Natural killer cell treated with Interleukin-12 subunit alpha and Interleukin-12 subunit beta and Interleukin-15 and Interleukin-18, amount 100 ng/mL, for 72 hours (primary cell): ENCODE results near the gene CRYGB. TPM values are rescaled to one million over a fixed set of nuclear protein-coding genes. Genes with fewer than 3 reads are reported as not detected.
A peak's percentile ranks its signal among the peaks of the same experiment; 100 is the strongest.

Source experiments
- ATAC-seq, 2 donors: fragments of 150-1000 bp; cut with Tn5 transposase in 1 of 2; sonication (Bioruptor Pico), chemical (Tn5 transposase) in 1 of 2; 2 replicates each; pipeline ENCODE4 v1.10.0; 2021
- DNase-seq: peaks from one replicate; pipeline ENCODE4 v3.0.0; 2022; ENCODE audit warnings: low spot score
- H3K27ac Mint-ChIP-seq, 2 donors: 1 replicate in 1 of 2; 2 replicates in 1 of 2; pipeline ENCODE4 v1.8.0; 2022; ENCODE audit warnings: mixed read lengths in 2 of 2, mild to moderate bottlenecking in 1 of 2, moderate library complexity in 1 of 2
- H3K27me3 Mint-ChIP-seq, 2 donors: 1 replicate in 1 of 2; 2 replicates in 1 of 2; pipeline ENCODE4 v1.8.0; 2022; ENCODE audit warnings: mixed read lengths in 2 of 2
- H3K36me3 Mint-ChIP-seq: one replicate; pipeline ENCODE4 v1.8.0; 2022; ENCODE audit warnings: mixed read lengths
- H3K4me1 Mint-ChIP-seq, 2 donors: 1 replicate in 1 of 2; 2 replicates in 1 of 2; pipeline ENCODE4 v1.8.0; 2022; ENCODE audit warnings: low read depth in 2 of 2, mixed read lengths in 2 of 2, mild to moderate bottlenecking in 1 of 2
- H3K4me3 Mint-ChIP-seq: one replicate; pipeline ENCODE4 v1.8.0; 2022; ENCODE audit warnings: mixed read lengths
- H3K9me3 Mint-ChIP-seq: 2 replicates; pipeline ENCODE4 v1.8.0; 2022; ENCODE audit warnings: mixed read lengths
- total RNA-seq, 2 donors: library from RNA; stranded (reverse); gene quantifications; one replicate each; pipeline ENCODE4 v1.2.3, GENCODE V29; 2022

CRYGB gene, protein sequence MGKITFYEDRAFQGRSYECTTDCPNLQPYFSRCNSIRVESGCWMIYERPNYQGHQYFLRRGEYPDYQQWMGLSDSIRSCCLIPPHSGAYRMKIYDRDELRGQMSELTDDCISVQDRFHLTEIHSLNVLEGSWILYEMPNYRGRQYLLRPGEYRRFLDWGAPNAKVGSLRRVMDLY
- total RNA-seq, result not detected

DNA sequence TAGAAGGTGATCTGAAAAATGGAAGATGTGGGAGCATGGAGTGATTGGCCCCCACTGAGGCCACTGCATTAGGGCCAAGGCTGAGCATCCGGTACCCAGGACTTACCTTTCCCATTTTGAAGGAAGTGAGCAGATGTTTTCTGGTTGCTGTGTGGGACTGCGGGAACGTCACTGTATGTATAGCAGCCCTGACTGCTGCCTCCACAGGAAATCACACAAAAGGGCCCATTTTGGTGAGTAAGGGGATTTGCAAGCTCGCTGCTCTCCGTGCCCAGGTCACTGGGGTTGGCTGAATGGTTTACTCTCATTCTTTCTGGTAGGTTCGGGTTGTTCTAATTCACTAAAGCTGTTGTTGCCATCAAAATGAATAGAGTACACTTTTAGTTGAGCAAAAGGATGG lies at the start of gene CRYGB:
Gene CRYGB, minus strand, starts transcription at position 153 of the 400 bp plus-strand sequence. Its CDS starts 38 bp downstream, at position 115.
- Mint-ChIP-seq H3K36me3 (peaks cover 5% of the 10 kb centered on the region), H3K4me3 (no peak within 1 kb of the TSS), H3K27ac (no peak within 1 kb of the TSS), H3K9me3 (peaks cover 4% of the 10 kb centered on the region), H3K27me3 (peaks cover 0 to 3% of the 10 kb centered on the region in 2 donors), H3K4me1 (no peaks in the 10 kb centered on the region)
- ATAC-seq (no peak), DNase-seq (no peak)

DNA sequence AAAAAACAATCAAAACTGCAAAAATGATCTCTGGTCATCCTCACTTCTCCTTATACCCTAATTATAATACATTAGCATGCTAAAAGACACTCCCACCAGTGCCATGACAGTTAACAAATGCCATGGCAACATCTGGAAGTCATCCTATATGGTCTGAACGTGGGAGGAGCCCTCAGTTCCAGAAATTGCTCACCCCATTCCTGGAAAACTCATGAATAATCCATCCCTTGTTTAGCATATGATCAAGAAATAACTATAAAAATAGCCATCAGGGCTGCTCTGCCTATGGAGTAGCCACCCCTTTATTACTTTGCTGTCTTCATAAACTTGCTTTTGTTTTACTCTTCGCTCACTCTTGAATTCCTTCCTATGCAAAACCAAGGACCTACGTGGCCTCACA lies 49.6 kb upstream of the CRYGB start:
- H3K27me3 Mint-ChIP-seq, result peaks cover 0 to 3% of the 10 kb centered on the region in 2 donors
- no peak for ATAC-seq
- no peak overlapping the region for H3K27ac Mint-ChIP-seq

GRCh38 chr2:208192611-208193236 lies 46.8 kb upstream of the CRYGB start:
- no peak for DNase-seq
- Mint-ChIP-seq H3K27me3 (peaks cover 0 to 6% of the 10 kb centered on the region in 2 donors), H3K27ac (no peak overlapping the region), H3K4me3 (no peak overlapping the region), H3K9me3 (no peaks in the 10 kb centered on the region), H3K4me1 (no peaks in the 10 kb centered on the region), H3K36me3 (no peaks in the 10 kb centered on the region)
- no peak for ATAC-seq

More for the DNA sequence above, 49.6 kb upstream of the CRYGB start:
- no peak for DNase-seq
- Mint-ChIP-seq H3K4me3 (no peak overlapping the region), H3K36me3 (no peaks in the 10 kb centered on the region), H3K4me1 (no peaks in the 10 kb centered on the region), H3K9me3 (no peaks in the 10 kb centered on the region)

DNA sequence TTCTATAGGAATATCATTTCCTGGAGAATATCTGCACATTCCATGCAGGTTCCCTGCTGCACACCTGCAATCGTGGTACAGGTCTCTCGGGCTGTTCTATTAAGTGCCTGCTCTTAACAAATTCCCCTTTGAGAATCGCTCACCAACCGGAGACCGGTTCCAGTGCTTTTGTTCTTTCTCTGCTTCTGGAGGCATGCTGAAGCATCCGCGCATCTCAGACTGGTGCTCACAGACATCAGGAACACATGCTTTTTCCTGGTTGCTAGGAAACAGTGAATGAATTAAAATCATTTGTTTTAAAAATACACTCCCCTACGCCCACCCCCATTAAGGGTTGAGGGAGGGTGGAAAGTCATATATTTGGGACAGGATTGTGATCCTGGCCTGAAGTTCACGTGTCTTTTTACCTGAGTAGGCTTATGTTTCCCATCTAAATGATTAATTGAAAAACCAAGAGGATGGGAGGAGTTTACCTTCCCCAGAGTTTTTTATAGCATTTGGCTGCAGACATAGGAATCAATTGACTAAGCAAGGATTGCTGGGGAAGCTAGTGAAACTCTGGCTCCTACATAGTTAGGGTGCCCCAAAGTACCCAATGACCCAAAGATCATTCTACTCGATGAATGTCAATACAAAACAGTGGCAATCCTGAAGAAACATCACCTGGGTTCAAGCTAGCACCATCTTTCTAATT lies 44.0 kb upstream of the CRYGB start, which contains the start of gene C2orf80:
Gene C2orf80, minus strand, starts transcription at position 221 of the 694 bp plus-strand sequence. CDS start 3,044 bp downstream, outside the sequence.
- Mint-ChIP-seq H3K4me3 (no peak within 1 kb of the TSS), H3K36me3 (no peaks in the 10 kb centered on the region), H3K27ac (no peak within 1 kb of the TSS), H3K4me1 (no peaks in the 10 kb centered on the region), H3K9me3 (no peaks in the 10 kb centered on the region), H3K27me3 (peaks cover 0 to 5% of the 10 kb centered on the region in 2 donors)
- ATAC-seq (no peak), DNase-seq (no peak)

DNA sequence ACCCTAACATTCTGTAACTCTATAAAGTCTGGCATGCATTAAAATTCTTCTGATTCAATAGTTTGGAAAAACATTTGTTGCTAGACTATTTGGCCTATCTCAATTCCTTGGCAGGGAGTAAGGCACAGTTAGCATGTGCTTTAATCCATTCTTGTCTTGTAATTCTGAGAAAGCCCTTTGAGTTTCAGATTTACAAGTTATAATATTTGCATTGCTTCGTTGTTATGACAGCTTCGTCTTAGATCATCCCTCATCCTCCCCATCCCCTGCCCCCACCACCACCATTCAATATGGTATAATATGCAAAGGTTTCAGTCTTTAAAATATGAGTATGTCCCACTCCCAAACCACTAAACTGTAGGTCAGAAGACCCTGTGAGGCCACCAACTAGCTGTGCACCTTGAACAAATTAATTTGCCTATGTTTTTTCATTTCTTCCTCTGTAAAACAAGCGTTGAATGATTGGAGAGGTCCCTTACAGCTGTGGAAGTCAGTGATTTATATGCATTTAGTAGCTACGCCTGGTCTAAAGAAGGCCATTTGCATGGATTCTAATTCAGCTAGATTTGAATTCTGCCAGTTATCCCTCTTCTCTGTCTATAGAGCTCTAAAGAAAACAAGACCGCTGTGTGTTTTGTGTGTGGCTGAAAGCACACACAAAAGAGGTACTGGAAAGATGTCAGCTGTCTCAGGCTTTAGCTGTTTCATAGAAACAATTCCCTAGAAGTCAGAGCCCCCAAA lies 43.3 kb upstream of the CRYGB start:
- H3K4me3 Mint-ChIP-seq, result no peak overlapping the region
- no peaks in the 10 kb centered on the region for H3K9me3 Mint-ChIP-seq
- no peak for ATAC-seq
- no peaks in the 10 kb centered on the region for H3K4me1 Mint-ChIP-seq
- no peaks in the 10 kb centered on the region for H3K36me3 Mint-ChIP-seq
- peaks cover 6 to 9% of the 10 kb centered on the region in 2 donors for H3K27me3 Mint-ChIP-seq
- DNase-seq, result no peak
- no peak overlapping the region for H3K27ac Mint-ChIP-seq

- Mint-ChIP-seq H3K36me3 (no peaks in the 10 kb centered on the region), H3K27me3 (peaks cover 23% of the 10 kb centered on the region in 2 donors), H3K4me3 (no peak overlapping the region), H3K9me3 (no peaks in the 10 kb centered on the region), H3K27ac (no peak overlapping the region), H3K4me1 (peaks cover 0 to 5% of the 10 kb centered on the region in 2 donors)
- ATAC-seq (no peak), DNase-seq (no peak)
These were observed 40.9 kb upstream of the CRYGB start for GRCh38 chr2:208186893-208187292.

- no peaks in the 10 kb centered on the region for H3K9me3 Mint-ChIP-seq
- DNase-seq, result no peak
These were observed 40.5 kb upstream of the CRYGB start for GRCh38 chr2:208186465-208186864.

DNA sequence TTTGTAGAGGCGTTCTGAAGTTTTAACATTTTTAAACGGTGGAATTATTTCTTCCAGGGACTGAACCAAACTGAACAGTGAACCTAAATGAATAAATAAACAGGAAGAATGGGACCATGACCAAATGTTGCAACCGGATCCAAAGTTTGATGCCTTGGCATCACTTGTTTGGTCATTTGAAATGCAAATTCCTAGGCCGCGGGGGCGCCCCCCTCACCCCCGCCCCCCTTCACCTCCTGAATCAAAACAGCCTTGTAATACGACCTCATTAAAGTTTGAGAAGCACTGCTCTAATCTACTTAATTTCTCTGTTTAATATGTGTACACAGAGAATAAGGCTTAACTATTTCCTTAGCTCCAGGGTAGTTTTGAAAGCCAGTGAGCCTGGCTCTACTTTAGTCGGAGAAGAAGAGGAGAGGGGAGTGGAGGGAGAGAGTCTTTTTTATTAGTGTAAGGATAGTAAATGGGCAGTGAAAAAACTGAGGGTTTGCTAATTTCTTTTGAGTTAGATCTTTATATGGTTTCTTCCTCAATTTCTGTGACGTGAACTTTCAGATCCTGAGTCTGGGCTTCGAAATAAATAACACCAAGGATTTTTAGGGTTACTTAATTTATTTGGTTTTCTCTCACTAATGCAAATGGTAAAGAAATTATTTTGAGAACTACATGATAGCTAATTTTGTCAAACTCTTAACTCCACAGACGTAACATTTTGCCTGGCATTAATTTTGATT lies 38.2 kb upstream of the CRYGB start:
- Mint-ChIP-seq H3K36me3 (no peaks in the 10 kb centered on the region), H3K27me3 (peaks cover 23% of the 10 kb centered on the region in 2 donors), H3K4me1 (peaks cover 0 to 5% of the 10 kb centered on the region in 2 donors), H3K9me3 (no peaks in the 10 kb centered on the region), H3K27ac (no peak overlapping the region), H3K4me3 (no peak overlapping the region)
- no peak for ATAC-seq
- no peak for DNase-seq

More at GRCh38 chr2:208186465-208186864, 40.5 kb upstream of the CRYGB start:
- ATAC-seq, result no peak
- Mint-ChIP-seq H3K4me3 (no peak overlapping the region), H3K36me3 (no peaks in the 10 kb centered on the region), H3K4me1 (peaks cover 0 to 5% of the 10 kb centered on the region in 2 donors), H3K27me3 (peaks cover 23% of the 10 kb centered on the region in 2 donors), H3K27ac (no peak overlapping the region)

GRCh38 chr2:208183526-208183925 lies 37.6 kb upstream of the CRYGB start:
- no peaks in the 10 kb centered on the region for H3K9me3 Mint-ChIP-seq
- H3K4me1 Mint-ChIP-seq, result peaks cover 0 to 5% of the 10 kb centered on the region in 2 donors
- H3K27ac Mint-ChIP-seq, result peak overlapping the region in 1 of 2 donors; percentile 23
- H3K4me3 Mint-ChIP-seq, result no peak overlapping the region
- DNase-seq (no peak), ATAC-seq (no peak)
- H3K36me3 Mint-ChIP-seq, result no peaks in the 10 kb centered on the region
- H3K27me3 Mint-ChIP-seq, result peaks cover 21 to 23% of the 10 kb centered on the region in 2 donors

DNA sequence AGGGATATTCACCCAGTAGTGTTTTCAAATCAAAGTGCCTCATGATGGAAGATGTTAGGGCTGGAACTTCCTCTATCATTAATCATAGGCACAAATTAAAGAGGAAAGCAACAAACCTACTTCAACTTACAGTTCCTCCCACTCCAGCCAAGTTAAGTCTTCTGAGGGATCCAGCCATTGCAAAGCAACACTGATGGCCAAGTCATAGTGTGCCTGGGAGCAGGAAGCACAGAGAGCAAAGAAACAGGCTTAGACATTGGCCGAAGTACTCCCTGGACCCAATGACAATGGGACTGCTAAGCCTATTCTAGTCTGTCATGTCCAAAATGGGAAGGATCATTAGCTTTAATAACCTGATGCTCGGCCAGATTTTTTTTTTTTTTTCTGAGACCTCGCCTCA lies 36.9 kb upstream of the CRYGB start:
- peaks cover 20 to 23% of the 10 kb centered on the region in 2 donors for H3K27me3 Mint-ChIP-seq
- H3K9me3 Mint-ChIP-seq, result no peaks in the 10 kb centered on the region
- peaks cover 0 to 5% of the 10 kb centered on the region in 2 donors for H3K4me1 Mint-ChIP-seq
- peak overlapping the region in 1 of 2 donors; percentile 23 for H3K27ac Mint-ChIP-seq
- no peak for ATAC-seq
- H3K36me3 Mint-ChIP-seq, result no peaks in the 10 kb centered on the region
- DNase-seq, result no peak
- H3K4me3 Mint-ChIP-seq, result no peak overlapping the region

- no peaks in the 10 kb centered on the region for H3K36me3 Mint-ChIP-seq
- no peak overlapping the region for H3K4me3 Mint-ChIP-seq
- H3K27ac Mint-ChIP-seq, result no peak overlapping the region
- DNase-seq (no peak), ATAC-seq (no peak)
- H3K9me3 Mint-ChIP-seq, result no peaks in the 10 kb centered on the region
- peaks cover 15 to 21% of the 10 kb centered on the region in 2 donors for H3K27me3 Mint-ChIP-seq
- peaks cover 6 to 7% of the 10 kb centered on the region in 2 donors for H3K4me1 Mint-ChIP-seq
These were observed 33.2 kb upstream of the CRYGB start for GRCh38 chr2:208179028-208179609.

DNA sequence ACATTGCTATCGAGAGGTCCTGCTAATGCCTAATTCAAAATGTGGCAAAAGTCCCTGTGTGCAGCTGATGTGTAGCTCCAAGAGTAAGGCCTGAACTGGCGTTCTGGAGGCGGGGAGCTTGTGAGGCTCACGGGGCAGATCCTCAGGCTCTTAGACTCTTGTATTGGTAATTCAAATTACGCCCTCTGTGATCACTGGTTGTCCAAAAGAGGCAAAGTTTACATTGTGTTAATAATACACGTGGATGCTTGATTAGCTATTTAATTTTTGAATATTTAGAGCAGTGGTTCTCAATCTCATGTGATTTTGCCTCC lies 29.8 kb upstream of the CRYGB start:
- Mint-ChIP-seq H3K27me3 (peaks cover 7 to 14% of the 10 kb centered on the region in 2 donors), H3K4me1 (peaks cover 2 to 6% of the 10 kb centered on the region in 2 donors), H3K9me3 (no peaks in the 10 kb centered on the region), H3K36me3 (no peaks in the 10 kb centered on the region), H3K4me3 (no peak overlapping the region), H3K27ac (no peak overlapping the region)
- no peak for ATAC-seq
- DNase-seq, result no peak
